T-helper 2 cell treated with Interferon-gamma antibody and Interleukin-4, amounts not matched to agents 100 ng/mL and 5 ng/mL, for 36 hours (primary cell): ENCODE results near the gene PPM1K. TPM values are rescaled to one million over a fixed set of nuclear protein-coding genes. Genes with fewer than 3 reads are reported as not detected.

ENCODE experiments used
- intact Hi-C: fragments of 100-400 bp; cut with micrococcal nuclease; formaldehyde crosslinking; loops from one replicate; pipeline ENCODE4 v1.15.1; 2023
- total RNA-seq: library from RNA; stranded (reverse); gene quantifications from 2 replicates; pipeline ENCODE4 v1.2.3, GENCODE V29; 2022

PPM1K gene
- total RNA-seq, 1 donor from 2014 or later: 46.1 TPM

- intact Hi-C loops: no loop called here
Observed at GRCh38 chr4:88277711-88278225, 6.6 kb downstream of the PPM1K start.

GRCh38 chr4:88276952-88277710 is 7.2 kb downstream of the PPM1K start:
- intact Hi-C loops: no loop called here

DNA sequence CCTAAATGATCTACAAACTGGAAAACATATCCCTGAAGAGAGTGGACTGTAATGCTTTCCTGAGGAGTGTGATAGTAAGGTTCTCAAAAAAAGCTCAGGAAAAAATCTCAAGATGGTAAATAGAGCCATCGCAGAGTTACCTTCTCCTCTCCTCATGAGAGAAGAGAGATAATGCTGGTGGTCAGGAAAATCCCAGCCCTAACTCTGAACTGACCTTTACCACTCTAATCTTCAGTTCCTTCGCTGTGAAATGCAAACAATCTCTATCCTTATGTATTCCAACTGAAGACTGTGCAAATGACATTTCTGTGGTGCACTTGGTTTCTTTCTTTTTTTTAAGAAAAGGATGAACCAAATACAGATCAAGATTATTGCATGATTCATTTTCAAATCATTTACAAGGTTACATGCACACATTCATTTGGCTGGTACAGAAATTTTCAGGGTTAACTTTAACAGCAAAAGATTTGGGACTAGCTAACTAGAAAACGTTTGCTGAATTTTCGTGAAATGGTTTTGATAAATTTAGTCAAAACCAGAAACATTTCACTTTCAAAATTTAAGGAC is 8.3 kb downstream of the PPM1K start:
- intact Hi-C loops: no loop called here

DNA sequence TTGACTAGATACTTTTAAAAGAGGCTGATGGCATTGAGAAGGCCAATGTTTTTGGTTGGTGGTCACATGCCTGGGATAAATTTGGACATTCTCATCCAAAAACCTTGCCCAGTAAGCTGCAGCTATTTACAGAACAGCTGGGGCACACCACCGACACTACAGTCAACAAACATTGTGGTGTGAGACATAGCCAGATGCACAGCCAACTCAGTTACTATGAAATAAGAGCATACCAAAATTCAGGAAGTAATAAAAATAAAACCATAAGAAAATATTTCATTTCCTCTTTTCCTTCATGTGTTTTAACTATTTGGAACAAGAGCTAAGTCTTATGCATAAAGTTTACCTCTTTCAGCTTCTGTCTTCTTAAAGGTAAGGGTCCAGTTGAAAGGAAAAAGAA is 8.8 kb downstream of the PPM1K start:
- intact Hi-C loops: no loop called here

- intact Hi-C loops: no loop called here
Observed at GRCh38 chr4:88268913-88269312, 15.4 kb downstream of the PPM1K start.

GRCh38 chr4:88264336-88264735 is 20.0 kb downstream of the PPM1K start:
- intact Hi-C loops: no loop called here

DNA sequence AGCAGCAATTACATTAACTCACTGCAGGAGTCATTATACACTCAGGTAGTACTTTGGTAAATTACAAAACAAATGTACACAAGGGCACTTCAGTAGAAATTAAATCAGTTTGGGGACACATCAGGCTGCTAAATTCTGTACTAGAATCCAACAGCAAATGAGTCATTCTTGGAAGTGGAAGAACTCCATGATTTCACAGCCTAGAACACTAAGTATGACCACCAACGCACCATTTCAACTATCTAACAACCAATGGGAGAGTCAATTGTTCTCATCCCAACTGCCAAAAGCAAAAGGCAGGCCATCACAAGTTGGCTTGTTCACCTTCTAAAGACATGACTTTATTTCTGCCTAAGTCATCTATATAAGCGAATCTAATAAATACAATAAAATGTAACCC is 26.6 kb downstream of the PPM1K start:
- intact Hi-C loops: no loop called here

DNA sequence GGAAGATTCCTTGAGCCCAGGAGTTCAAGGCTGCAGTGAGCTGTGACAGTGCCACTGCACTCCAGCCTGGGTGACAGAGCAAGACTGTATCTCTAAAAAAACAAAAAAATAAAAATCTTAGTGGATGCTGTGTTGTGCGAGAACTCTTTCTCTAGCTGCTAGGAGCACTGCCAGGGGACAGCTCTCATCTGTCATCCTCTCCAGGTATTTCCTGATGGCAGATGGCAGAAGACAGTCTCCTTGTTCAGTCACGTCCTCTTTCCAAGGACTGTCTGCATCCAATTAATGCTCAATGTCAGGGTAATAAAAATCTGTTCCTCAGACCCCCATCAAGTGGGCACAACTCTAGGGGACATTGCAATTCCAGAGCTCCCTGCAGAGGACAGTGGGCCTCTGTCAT is 29.2 kb downstream of the PPM1K start:
- intact Hi-C loops: no loop called here

GRCh38 chr4:88251924-88252323 is 32.4 kb downstream of the PPM1K start:
- intact Hi-C loops: no loop called here

- intact Hi-C loops: no loop called here
Observed at GRCh38 chr4:88247148-88247547, 37.2 kb downstream of the PPM1K start.

- intact Hi-C loops: no loop called here
Observed at GRCh38 chr4:88246600-88246999, 37.8 kb downstream of the PPM1K start.

- intact Hi-C loops: no loop called here
Observed at GRCh38 chr4:88244816-88245579, 39.4 kb downstream of the PPM1K start.

- intact Hi-C loops: no loop called here
Observed at GRCh38 chr4:88244056-88244455, 40.3 kb downstream of the PPM1K start.

- intact Hi-C loops: no loop called here
Observed at GRCh38 chr4:88242144-88242543, 42.2 kb downstream of the PPM1K start.

GRCh38 chr4:88240297-88240714 is 44.1 kb downstream of the PPM1K start:
- intact Hi-C loops: no loop called here

- intact Hi-C loops: loop anchor here (5.0 kb wide), 1 partner anchor 51 kb away; the partner anchor contains the start of gene PPM1K
Observed at GRCh38 chr4:88230969-88231771, 53.2 kb downstream of the PPM1K start.

GRCh38 chr4:88230461-88230891 is 53.9 kb downstream of the PPM1K start:
- intact Hi-C loops: loop anchor here (5.0 kb wide), 1 partner anchor 52 kb away; the partner anchor contains the start of gene PPM1K

- intact Hi-C loops: no loop called here
Observed at GRCh38 chr4:88227734-88228133, 56.6 kb downstream of the PPM1K start.

DNA sequence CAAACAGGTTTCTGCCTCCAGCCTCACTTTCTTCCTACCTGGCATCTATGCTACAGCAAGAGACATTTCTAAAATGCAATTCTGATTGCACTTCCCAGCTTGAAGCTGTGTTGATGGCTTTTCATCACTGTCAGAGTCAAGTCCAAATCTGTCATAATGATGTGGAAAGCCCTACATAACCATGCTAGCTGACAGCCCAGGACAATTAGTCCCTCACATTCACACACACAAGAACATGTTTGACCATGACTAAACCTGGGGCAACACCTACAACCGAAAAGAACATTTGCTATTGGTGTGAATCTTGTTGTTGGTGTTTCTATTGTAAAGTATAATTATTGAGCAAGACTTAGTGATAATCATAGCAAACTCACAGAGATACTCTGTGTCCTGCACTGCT is 58.2 kb downstream of the PPM1K start:
- intact Hi-C loops: no loop called here

GRCh38 chr4:88225232-88226105 is 58.9 kb downstream of the PPM1K start:
- intact Hi-C loops: no loop called here
